ENCODE data around the gene NEFH. TPM values are rescaled to one million over a fixed set of nuclear protein-coding genes. Genes with fewer than 3 reads are reported as not detected.

Gene NEFH
- total and polyA plus RNA-seq, 5 donors, result 0.14 to 0.45 (median 0.38) TPM

DNA sequence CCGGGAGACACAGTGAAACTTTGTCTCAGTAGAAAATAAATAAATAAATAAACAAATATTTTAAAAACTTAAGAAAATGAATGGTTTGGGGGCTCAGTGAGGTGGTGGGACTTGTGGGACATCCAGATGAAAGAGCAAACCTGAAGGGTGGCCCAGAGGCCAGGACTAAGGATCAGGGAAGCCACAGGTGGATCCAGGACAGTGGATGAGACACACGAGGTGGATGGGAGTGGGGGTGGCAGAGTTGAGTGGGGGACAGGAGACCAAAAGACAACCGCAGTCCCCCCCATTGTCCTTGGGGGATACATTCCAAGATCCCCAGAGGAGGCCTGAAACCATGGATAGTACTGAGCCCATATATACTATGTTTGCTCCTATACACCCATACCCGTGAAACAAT lies 34.5 kb upstream of the NEFH start:
- no peaks in the 10 kb centered on the region for H3K9me3 ChIP-seq (ENCODE audit: control insufficient read depth, low read length)
- H3K27ac ChIP-seq (ENCODE audit: low read length), result no peak overlapping the region
- 86% methylated on average over 4 of the region's 4 CpGs for WGBS
- ATAC-seq (no peak), DNase-seq (no peak)
- intact Hi-C loops (cut with DNase I), result no loop called here
- no peaks in the 10 kb centered on the region for H3K27me3 ChIP-seq (ENCODE audit: control insufficient read depth, insufficient read depth)
- H3K4me3 ChIP-seq (ENCODE audit: low read length), result no peak overlapping the region
- no peaks in the 10 kb centered on the region for H3K4me1 ChIP-seq (ENCODE audit: control insufficient read depth, insufficient read depth, low read length)

DNA sequence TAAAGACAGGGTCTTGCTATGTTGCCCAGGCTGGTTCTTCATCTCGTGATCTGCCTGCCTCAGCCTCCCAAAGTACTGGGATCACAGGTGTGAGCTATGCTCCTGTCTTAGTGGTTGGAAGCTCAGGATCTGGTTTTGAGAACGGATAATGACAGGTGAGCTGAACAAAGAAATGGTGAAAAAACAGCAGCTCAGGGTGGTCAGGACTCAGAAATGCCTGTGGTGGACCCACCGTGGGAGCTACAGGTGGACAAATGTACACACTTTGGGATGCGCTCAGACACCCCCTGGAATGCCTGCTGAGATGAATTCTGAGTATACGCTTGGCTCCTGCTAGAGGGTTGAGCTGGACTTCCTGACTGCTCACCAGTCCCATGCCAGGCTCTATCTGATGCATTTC lies 32.1 kb upstream of the NEFH start:
- Histone ChIP-seq H3K4me3 (ENCODE audit: low read length) (no peak overlapping the region), H3K27me3 (ENCODE audit: control insufficient read depth, insufficient read depth) (no peaks in the 10 kb centered on the region), H3K9me3 (ENCODE audit: control insufficient read depth, low read length) (no peaks in the 10 kb centered on the region), H3K27ac (ENCODE audit: low read length) (no peak overlapping the region), H3K4me1 (ENCODE audit: control insufficient read depth, insufficient read depth, low read length) (no peaks in the 10 kb centered on the region)
- WGBS, result 88% methylated on average over 5 of the region's 5 CpGs
- no peak for DNase-seq
- intact Hi-C loops (cut with DNase I), result no loop called here
- ATAC-seq, result no peak

GRCh38 chr22:29449296-29449875 lies 30.6 kb upstream of the NEFH start:
- Histone ChIP-seq H3K27ac (ENCODE audit: low read length) (no peak overlapping the region), H3K4me3 (ENCODE audit: low read length) (no peak overlapping the region), H3K9me3 (ENCODE audit: control insufficient read depth, low read length) (no peaks in the 10 kb centered on the region), H3K4me1 (ENCODE audit: control insufficient read depth, insufficient read depth, low read length) (no peaks in the 10 kb centered on the region), H3K27me3 (ENCODE audit: control insufficient read depth, insufficient read depth) (no peaks in the 10 kb centered on the region)
- intact Hi-C loops (cut with DNase I), result no loop called here
- 92% methylated on average over 11 of the region's 11 CpGs for WGBS
- no peak for DNase-seq
- no peak for ATAC-seq

DNA sequence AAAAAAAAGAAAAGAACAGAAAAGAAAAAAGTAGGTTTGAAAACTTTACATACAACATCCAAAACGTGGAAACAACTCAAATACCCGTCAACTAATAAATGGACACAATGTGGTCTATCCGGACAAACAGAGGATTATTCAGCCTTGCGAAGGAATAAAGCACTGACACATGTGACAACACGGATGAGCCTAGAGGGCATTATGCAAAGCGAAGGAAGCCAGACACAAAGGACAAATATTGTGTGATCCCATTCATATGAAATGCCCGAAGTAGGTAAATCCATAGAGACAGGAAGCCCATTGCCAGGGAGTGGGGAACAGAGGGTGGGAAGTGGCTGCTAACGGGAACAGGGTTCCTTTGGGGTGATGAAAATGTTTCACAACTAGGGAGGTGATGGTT lies 29.8 kb upstream of the NEFH start:
- Histone ChIP-seq H3K9me3 (ENCODE audit: control insufficient read depth, low read length) (no peaks in the 10 kb centered on the region), H3K27ac (ENCODE audit: low read length) (no peak overlapping the region), H3K27me3 (ENCODE audit: control insufficient read depth, insufficient read depth) (no peaks in the 10 kb centered on the region), H3K4me3 (ENCODE audit: low read length) (no peak overlapping the region), H3K4me1 (ENCODE audit: control insufficient read depth, insufficient read depth, low read length) (no peaks in the 10 kb centered on the region)
- intact Hi-C loops (cut with DNase I), result no loop called here
- no peak for ATAC-seq
- DNase-seq, result no peak
- WGBS, result 82% methylated on average over 8 of the region's 8 CpGs

- Histone ChIP-seq H3K27ac (ENCODE audit: low read length) (no peak overlapping the region), H3K9me3 (ENCODE audit: control insufficient read depth, low read length) (no peaks in the 10 kb centered on the region), H3K4me3 (ENCODE audit: low read length) (no peak overlapping the region), H3K27me3 (ENCODE audit: control insufficient read depth, insufficient read depth) (no peaks in the 10 kb centered on the region), H3K4me1 (ENCODE audit: control insufficient read depth, insufficient read depth, low read length) (no peaks in the 10 kb centered on the region)
- WGBS, result 88% methylated on average over 4 of the region's 4 CpGs
- DNase-seq, result no peak
- intact Hi-C loops (cut with DNase I), result no loop called here
- ATAC-seq, result no peak
Measured at GRCh38 chr22:29451863-29452262, 28.2 kb upstream of the NEFH start.

- no peak overlapping the region for H3K4me3 ChIP-seq (ENCODE audit: low read length)
- no peak overlapping the region for H3K27ac ChIP-seq (ENCODE audit: low read length)
- H3K9me3 ChIP-seq (ENCODE audit: control insufficient read depth, low read length), result no peaks in the 10 kb centered on the region
- ATAC-seq (peak in 1 of 2 donors; percentile 15), DNase-seq (no peak)
- no peaks in the 10 kb centered on the region for H3K4me1 ChIP-seq (ENCODE audit: control insufficient read depth, insufficient read depth, low read length)
- H3K27me3 ChIP-seq (ENCODE audit: control insufficient read depth, insufficient read depth), result no peaks in the 10 kb centered on the region
- intact Hi-C loops (cut with DNase I), result no loop called here
- 55% methylated on average over 8 of the region's 8 CpGs for WGBS
Measured at GRCh38 chr22:29454276-29454675, 25.7 kb upstream of the NEFH start.

DNA sequence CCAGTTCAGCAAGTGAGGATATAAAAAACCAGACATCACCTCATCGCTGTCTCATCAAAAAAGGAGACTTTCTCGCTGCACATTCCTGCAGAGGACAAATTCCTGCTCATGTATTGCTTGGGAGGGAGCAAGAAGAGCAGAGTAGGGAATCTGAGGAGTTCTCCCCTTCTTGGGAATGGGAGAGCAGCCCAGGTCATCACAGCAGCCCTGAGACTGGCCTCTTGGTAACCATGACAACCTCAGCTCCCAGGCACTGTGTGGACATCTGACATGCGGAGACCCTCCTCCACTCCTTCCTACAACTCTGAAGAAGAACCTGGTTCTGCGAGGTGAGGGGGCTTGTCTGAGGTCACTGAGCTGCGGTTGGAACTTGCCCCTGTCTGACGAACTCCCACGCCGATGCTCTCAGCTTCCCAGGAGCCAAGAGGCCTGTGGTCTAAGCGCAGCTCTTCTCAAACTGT lies 23.8 kb upstream of the NEFH start:
- WGBS, result 47% methylated on average over 9 of the region's 9 CpGs
- H3K4me1 ChIP-seq (ENCODE audit: control insufficient read depth, insufficient read depth, low read length), result no peaks in the 10 kb centered on the region
- ATAC-seq, result peak in 1 of 2 donors; percentile 15

GRCh38 chr22:29457730-29458129 lies 22.3 kb upstream of the NEFH start:
- Histone ChIP-seq H3K4me3 (ENCODE audit: low read length) (no peak overlapping the region), H3K27me3 (ENCODE audit: control insufficient read depth, insufficient read depth) (no peaks in the 10 kb centered on the region), H3K9me3 (ENCODE audit: control insufficient read depth, low read length) (no peaks in the 10 kb centered on the region), H3K27ac (ENCODE audit: low read length) (no peak overlapping the region), H3K4me1 (ENCODE audit: control insufficient read depth, insufficient read depth, low read length) (no peaks in the 10 kb centered on the region)
- DNase-seq (no peak), ATAC-seq (peak; percentile 50 to 51)
- WGBS, result 31% methylated on average over 4 of the region's 4 CpGs
- intact Hi-C loops (cut with DNase I), result no loop called here

More for the DNA sequence above, 23.8 kb upstream of the NEFH start:
- DNase-seq, result no peak
- H3K9me3 ChIP-seq (ENCODE audit: control insufficient read depth, low read length), result no peaks in the 10 kb centered on the region
- no peak overlapping the region for H3K4me3 ChIP-seq (ENCODE audit: low read length)
- intact Hi-C loops (cut with DNase I), result no loop called here
- H3K27ac ChIP-seq (ENCODE audit: low read length), result no peak overlapping the region
- H3K27me3 ChIP-seq (ENCODE audit: control insufficient read depth, insufficient read depth), result no peaks in the 10 kb centered on the region

GRCh38 chr22:29458551-29458950 lies 21.5 kb upstream of the NEFH start:
- Histone ChIP-seq H3K27ac (ENCODE audit: low read length) (no peak overlapping the region), H3K9me3 (ENCODE audit: control insufficient read depth, low read length) (no peaks in the 10 kb centered on the region), H3K4me3 (ENCODE audit: low read length) (no peak overlapping the region), H3K27me3 (ENCODE audit: control insufficient read depth, insufficient read depth) (no peaks in the 10 kb centered on the region), H3K4me1 (ENCODE audit: control insufficient read depth, insufficient read depth, low read length) (no peaks in the 10 kb centered on the region)
- DNase-seq (no peak), ATAC-seq (no peak)
- intact Hi-C loops (cut with DNase I), result no loop called here

DNA sequence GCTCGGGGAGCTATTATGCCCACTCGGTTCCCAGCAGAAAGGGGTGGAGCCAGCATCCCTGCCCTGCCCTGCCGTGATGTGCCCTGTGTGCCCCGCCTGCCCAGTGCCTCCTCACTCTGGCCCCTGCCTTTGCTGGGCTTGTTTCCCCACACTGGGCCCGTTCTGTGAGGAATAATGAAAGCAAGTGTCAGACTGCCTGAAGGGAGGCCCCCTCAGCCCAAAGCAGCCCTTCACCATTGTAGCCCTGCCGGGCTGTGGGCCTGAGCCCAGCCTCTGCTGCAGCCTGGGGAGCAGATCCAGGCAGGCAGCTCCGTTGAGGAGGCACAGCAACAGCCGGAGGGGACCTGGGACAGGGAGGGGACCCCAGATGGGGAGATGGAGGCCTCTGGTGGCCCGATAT lies 20.2 kb upstream of the NEFH start:
- Histone ChIP-seq H3K9me3 (ENCODE audit: control insufficient read depth, low read length) (no peaks in the 10 kb centered on the region), H3K4me3 (ENCODE audit: low read length) (no peak overlapping the region), H3K27me3 (ENCODE audit: control insufficient read depth, insufficient read depth) (no peaks in the 10 kb centered on the region), H3K4me1 (ENCODE audit: control insufficient read depth, insufficient read depth, low read length) (no peaks in the 10 kb centered on the region), H3K27ac (ENCODE audit: low read length) (no peak overlapping the region)
- ATAC-seq (no peak), DNase-seq (no peak)
- intact Hi-C loops (cut with DNase I), result no loop called here
- 65% methylated on average over 9 of the region's 9 CpGs for WGBS

- Histone ChIP-seq H3K9me3 (ENCODE audit: control insufficient read depth, low read length) (no peaks in the 10 kb centered on the region), H3K4me3 (ENCODE audit: low read length) (no peak overlapping the region), H3K4me1 (ENCODE audit: control insufficient read depth, insufficient read depth, low read length) (no peaks in the 10 kb centered on the region), H3K27me3 (ENCODE audit: control insufficient read depth, insufficient read depth) (no peaks in the 10 kb centered on the region), H3K27ac (ENCODE audit: low read length) (no peak overlapping the region)
- intact Hi-C loops (cut with DNase I), result no loop called here
- ATAC-seq, result no peak
- no peak for DNase-seq
- WGBS, result 85% methylated on average over 5 of the region's 5 CpGs
Measured at GRCh38 chr22:29461263-29461662, 18.8 kb upstream of the NEFH start.

DNA sequence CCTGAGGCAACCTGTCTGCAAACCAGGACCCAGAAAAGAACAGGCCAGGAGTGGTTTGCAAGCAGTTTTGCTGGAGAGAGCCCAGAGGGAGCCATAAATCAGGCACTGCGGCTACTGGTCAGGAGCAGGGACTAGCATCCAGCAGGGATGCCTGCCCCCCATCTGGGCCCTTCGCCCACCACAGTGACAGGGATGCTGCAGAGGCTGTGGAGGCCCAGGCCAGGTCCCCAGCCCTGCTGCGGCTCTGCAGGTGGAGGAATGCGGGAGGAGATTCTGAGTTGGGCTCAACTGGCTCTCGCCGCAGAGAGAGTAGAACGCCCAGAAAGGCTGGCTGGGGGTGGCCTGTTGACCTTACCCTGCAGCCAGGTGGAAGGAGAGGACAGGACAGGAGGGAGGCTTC lies 16.4 kb upstream of the NEFH start:
- 83% methylated on average over 7 of the region's 7 CpGs for WGBS
- Histone ChIP-seq H3K4me1 (ENCODE audit: control insufficient read depth, insufficient read depth, low read length) (no peaks in the 10 kb centered on the region), H3K27ac (ENCODE audit: low read length) (no peak overlapping the region), H3K4me3 (ENCODE audit: low read length) (no peak overlapping the region), H3K27me3 (ENCODE audit: control insufficient read depth, insufficient read depth) (no peaks in the 10 kb centered on the region), H3K9me3 (ENCODE audit: control insufficient read depth, low read length) (no peaks in the 10 kb centered on the region)
- DNase-seq, result no peak
- no peak for ATAC-seq
- intact Hi-C loops (cut with DNase I), result no loop called here
